ENCODE results near the gene CYSRT1.

GRCh38 chr9:137273095-137273490 lies 48.1 kb downstream of the CYSRT1 start:
- TF ChIP-seq POLR2A (IDR thresholded peaks at IDR 0.05): no peak
- no peak for TF ChIP-seq CTCF (IDR thresholded peaks at IDR 0.05)
- no peak for TF ChIP-seq POLR2AphosphoS5 (IDR thresholded peaks at IDR 0.05)
